ENCODE results near the gene ANKRD24. TPM values are rescaled to one million over a fixed set of nuclear protein-coding genes. Genes with fewer than 3 reads are reported as not detected.
"Not testable (repeated sequence)": the region's sequence is repeated elsewhere in the genome, so short reads cannot be mapped to it uniquely, and the experiment has no call there.

ANKRD24 gene
- total RNA-seq, 1 experiment from 2014 or later: 0.33 TPM

DNA sequence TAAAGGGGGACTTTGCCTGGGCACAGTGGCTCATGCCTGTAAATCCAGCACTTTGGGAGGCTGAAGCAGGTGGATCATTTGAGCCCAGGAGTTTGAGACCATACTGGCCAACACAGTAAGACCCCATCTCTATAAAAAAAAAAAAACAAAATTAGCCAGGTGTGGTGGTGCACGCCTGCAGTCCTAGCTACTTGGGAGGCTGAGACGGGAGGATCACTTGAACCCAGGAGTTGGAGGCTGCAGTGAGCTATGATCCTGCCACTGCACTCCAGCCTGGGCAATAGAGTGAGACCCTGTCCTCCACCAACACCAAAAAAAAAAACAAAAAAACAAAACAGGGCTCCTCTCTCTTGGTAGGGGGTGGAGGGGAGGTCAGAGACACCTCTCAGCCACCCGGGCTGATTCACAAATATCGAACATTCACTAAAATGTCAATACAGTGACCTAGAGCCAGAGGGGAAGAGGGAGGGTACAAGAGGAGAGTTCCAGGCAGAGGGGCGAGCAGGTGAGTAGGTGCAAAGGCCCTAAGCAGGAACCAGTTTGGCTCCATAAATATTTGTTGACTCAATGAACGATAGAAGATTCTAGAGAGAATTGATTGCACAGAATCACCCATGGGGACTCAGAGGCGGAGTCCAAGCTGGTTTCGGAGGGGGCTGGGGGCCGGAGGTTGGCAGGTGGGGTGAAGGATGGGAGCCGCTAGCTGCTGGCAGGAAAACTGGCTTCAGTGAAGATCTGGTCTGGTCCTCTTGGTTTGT lies 30.1 kb upstream of the ANKRD24 start:
- no peaks in the 10 kb centered on the region for H3K79me2 ChIP-seq (ENCODE audit: low read length)
- H2AFZ ChIP-seq (ENCODE audit: low read length): no peak overlapping the region
- no peaks in the 10 kb centered on the region for H3K4me1 ChIP-seq (ENCODE audit: insufficient read depth, low read length)
- BruUV-seq (replicated peaks): no TSS peak
- H3F3A ChIP-seq (ENCODE audit: low read length, unreplicated experiment): no peaks in the 10 kb centered on the region
- ChIA-PET CTCF (no interaction called here), POLR2A (ENCODE audit: unreplicated experiment) (no interaction called here)
- DNase-seq: no peak
- H3K9ac ChIP-seq (ENCODE audit: low read length): no peak overlapping the region
- no peaks in the 10 kb centered on the region for H3K9me2 ChIP-seq (replicated peaks; ENCODE audit: low read length)
- no peaks in the 10 kb centered on the region for H3K27me3 ChIP-seq (ENCODE audit: low read length)
- H3K27ac ChIP-seq (ENCODE audit: low read length): no peak overlapping the region
- no peak for TF ChIP-seq EZH2phosphoT487 (IDR thresholded peaks at IDR 0.05; ENCODE audit: borderline replicate concordance, low read length)
- no peak for TF ChIP-seq CTCF (conservative IDR thresholded peaks at IDR 0.05; ENCODE audit: low read depth, low read length)
- no peaks in the 10 kb centered on the region for H4K20me1 ChIP-seq (ENCODE audit: low read length)
- H3K4me2 ChIP-seq (ENCODE audit: low read length): no peak overlapping the region
- no peaks in the 10 kb centered on the region for H3K36me3 ChIP-seq (ENCODE audit: low read depth, low read length)
- intact Hi-C loops (cut with micrococcal nuclease): no loop called here
- H3K9me3 ChIP-seq (ENCODE audit: low read length): no peaks in the 10 kb centered on the region
- no peak for ATAC-seq
- H3K4me3 ChIP-seq (ENCODE audit: low read length): no peak overlapping the region

- Histone ChIP-seq H3K27me3 (ENCODE audit: low read length) (no peaks in the 10 kb centered on the region), H3K4me2 (ENCODE audit: low read length) (no peak overlapping the region), H3K4me1 (ENCODE audit: insufficient read depth, low read length) (no peaks in the 10 kb centered on the region), H3K9me3 (ENCODE audit: low read length) (no peaks in the 10 kb centered on the region), H3K9me2 (replicated peaks; ENCODE audit: low read length) (no peaks in the 10 kb centered on the region), H2AFZ (ENCODE audit: low read length) (no peak overlapping the region), H3K36me3 (ENCODE audit: low read depth, low read length) (no peaks in the 10 kb centered on the region), H3K27ac (ENCODE audit: low read length) (no peak overlapping the region), H3K9ac (ENCODE audit: low read length) (no peak overlapping the region), H4K20me1 (ENCODE audit: low read length) (no peaks in the 10 kb centered on the region), H3K79me2 (ENCODE audit: low read length) (no peaks in the 10 kb centered on the region), H3K4me3 (ENCODE audit: low read length) (no peak overlapping the region), H3F3A (ENCODE audit: low read length, unreplicated experiment) (no peaks in the 10 kb centered on the region)
- no peak for TF ChIP-seq EZH2 (IDR thresholded peaks at IDR 0.05; ENCODE audit: low read length, unreplicated experiment)
- no peak for TF ChIP-seq EZH2phosphoT487 (IDR thresholded peaks at IDR 0.05; ENCODE audit: borderline replicate concordance, low read length)
- TF ChIP-seq CTCF (conservative IDR thresholded peaks at IDR 0.05; ENCODE audit: low read depth, low read length): no peak
- POLR2A ChIA-PET (ENCODE audit: unreplicated experiment): no interaction called here
- intact Hi-C loops (cut with micrococcal nuclease): no loop called here
- no peak for ATAC-seq
- no peak for DNase-seq
- BruUV-seq (replicated peaks): no TSS peak
- CTCF ChIA-PET: interaction anchor here (0.6 kb wide), 1 partner anchor 167 kb away, joined by 7 read pairs; no protein-coding TSS in a partner anchor
Measured at GRCh38 chr19:4154571-4155312, 27.7 kb upstream of the ANKRD24 start.

- no peak for DNase-seq
- BruUV-seq (replicated peaks): no TSS peak
- H3K79me2 ChIP-seq (ENCODE audit: low read length): no peaks in the 10 kb centered on the region
- H3K9me2 ChIP-seq (replicated peaks; ENCODE audit: low read length): no peaks in the 10 kb centered on the region
- ChIA-PET CTCF (no interaction called here), POLR2A (ENCODE audit: unreplicated experiment) (interaction anchor here (0.5 kb wide), 1 partner anchor 16 kb away, joined by 5 read pairs; no protein-coding TSS in a partner anchor)
- H3K4me3 ChIP-seq (ENCODE audit: low read length): no peak overlapping the region
- intact Hi-C loops (cut with micrococcal nuclease): no loop called here
- H3K9ac ChIP-seq (ENCODE audit: low read length): no peak overlapping the region
- H4K20me1 ChIP-seq (ENCODE audit: low read length): no peaks in the 10 kb centered on the region
- ATAC-seq: no peak
- H3K27ac ChIP-seq (ENCODE audit: low read length): no peak overlapping the region
- no peaks in the 10 kb centered on the region for H3K9me3 ChIP-seq (ENCODE audit: low read length)
- H3F3A ChIP-seq (ENCODE audit: low read length, unreplicated experiment): no peaks in the 10 kb centered on the region
- no peaks in the 10 kb centered on the region for H3K36me3 ChIP-seq (ENCODE audit: low read depth, low read length)
- TF ChIP-seq EZH2 (IDR thresholded peaks at IDR 0.05; ENCODE audit: low read length, unreplicated experiment) (no peak), CTCF (conservative IDR thresholded peaks at IDR 0.05; ENCODE audit: low read depth, low read length) (no peak), EZH2phosphoT487 (IDR thresholded peaks at IDR 0.05; ENCODE audit: borderline replicate concordance, low read length) (no peak)
- no peaks in the 10 kb centered on the region for H3K4me1 ChIP-seq (ENCODE audit: insufficient read depth, low read length)
- no peak overlapping the region for H2AFZ ChIP-seq (ENCODE audit: low read length)
- no peaks in the 10 kb centered on the region for H3K27me3 ChIP-seq (ENCODE audit: low read length)
- H3K4me2 ChIP-seq (ENCODE audit: low read length): no peak overlapping the region
Measured at GRCh38 chr19:4157164-4157563, 25.3 kb upstream of the ANKRD24 start.

GRCh38 chr19:4157971-4158370 lies 24.5 kb upstream of the ANKRD24 start:
- H3K27me3 ChIP-seq (ENCODE audit: low read length); ATAC-seq; H3K9me3 ChIP-seq (ENCODE audit: low read length); BruUV-seq (replicated peaks); H3K27ac ChIP-seq (ENCODE audit: low read length); H3F3A ChIP-seq (ENCODE audit: low read length, unreplicated experiment); DNase-seq; intact Hi-C loops (cut with micrococcal nuclease); H3K9ac ChIP-seq (ENCODE audit: low read length); H3K4me2 ChIP-seq (ENCODE audit: low read length); H3K36me3 ChIP-seq (ENCODE audit: low read depth, low read length); H4K20me1 ChIP-seq (ENCODE audit: low read length); H3K4me1 ChIP-seq (ENCODE audit: insufficient read depth, low read length); H2AFZ ChIP-seq (ENCODE audit: low read length); H3K4me3 ChIP-seq (ENCODE audit: low read length); H3K79me2 ChIP-seq (ENCODE audit: low read length); H3K9me2 ChIP-seq (replicated peaks; ENCODE audit: low read length); CTCF ChIA-PET: not testable (repeated sequence)
- POLR2A ChIA-PET (ENCODE audit: unreplicated experiment): interaction anchor here (0.5 kb wide), 1 partner anchor 15 kb away, joined by 5 read pairs; no protein-coding TSS in a partner anchor
